HL-60 (cell line): ENCODE results near the gene ENOX1.
"Not testable (repeated sequence)": the region's sequence is repeated elsewhere in the genome, so short reads cannot be mapped to it uniquely, and the experiment has no call there.

Experiments used
- CTCF ChIP-seq: IDR thresholded peaks from one replicate; pipeline ENCODE4 v1.5.1; 2011; ENCODE audit warnings: low read length, control low read depth, inconsistent platforms; ENCODE audit not compliant: insufficient read depth
- GABPA ChIP-seq: IDR thresholded peaks from 2 replicates; pipeline ENCODE4 v1.6.1; 2012; ENCODE audit warnings: low read depth
- POLR2AphosphoS5 ChIP-seq: IDR thresholded peaks from 2 replicates; pipeline ENCODE4 v1.6.1; 2012; ENCODE audit warnings: low read depth
- SPI1 ChIP-seq: IDR thresholded peaks from 2 replicates; pipeline ENCODE4 v1.6.1; 2012; ENCODE audit warnings: low read depth, mild to moderate bottlenecking, borderline replicate concordance
- TF ChIP-seq, protein P1 (sequence below): IDR thresholded peaks from 2 replicates; pipeline ENCODE4 v1.6.1; 2012; ENCODE audit warnings: low read depth; ENCODE audit not compliant: insufficient replicate concordance

- not testable (repeated sequence) for TF ChIP-seq POLR2AphosphoS5, CTCF, SPI1, GABPA
- TF ChIP-seq, protein P1, sequence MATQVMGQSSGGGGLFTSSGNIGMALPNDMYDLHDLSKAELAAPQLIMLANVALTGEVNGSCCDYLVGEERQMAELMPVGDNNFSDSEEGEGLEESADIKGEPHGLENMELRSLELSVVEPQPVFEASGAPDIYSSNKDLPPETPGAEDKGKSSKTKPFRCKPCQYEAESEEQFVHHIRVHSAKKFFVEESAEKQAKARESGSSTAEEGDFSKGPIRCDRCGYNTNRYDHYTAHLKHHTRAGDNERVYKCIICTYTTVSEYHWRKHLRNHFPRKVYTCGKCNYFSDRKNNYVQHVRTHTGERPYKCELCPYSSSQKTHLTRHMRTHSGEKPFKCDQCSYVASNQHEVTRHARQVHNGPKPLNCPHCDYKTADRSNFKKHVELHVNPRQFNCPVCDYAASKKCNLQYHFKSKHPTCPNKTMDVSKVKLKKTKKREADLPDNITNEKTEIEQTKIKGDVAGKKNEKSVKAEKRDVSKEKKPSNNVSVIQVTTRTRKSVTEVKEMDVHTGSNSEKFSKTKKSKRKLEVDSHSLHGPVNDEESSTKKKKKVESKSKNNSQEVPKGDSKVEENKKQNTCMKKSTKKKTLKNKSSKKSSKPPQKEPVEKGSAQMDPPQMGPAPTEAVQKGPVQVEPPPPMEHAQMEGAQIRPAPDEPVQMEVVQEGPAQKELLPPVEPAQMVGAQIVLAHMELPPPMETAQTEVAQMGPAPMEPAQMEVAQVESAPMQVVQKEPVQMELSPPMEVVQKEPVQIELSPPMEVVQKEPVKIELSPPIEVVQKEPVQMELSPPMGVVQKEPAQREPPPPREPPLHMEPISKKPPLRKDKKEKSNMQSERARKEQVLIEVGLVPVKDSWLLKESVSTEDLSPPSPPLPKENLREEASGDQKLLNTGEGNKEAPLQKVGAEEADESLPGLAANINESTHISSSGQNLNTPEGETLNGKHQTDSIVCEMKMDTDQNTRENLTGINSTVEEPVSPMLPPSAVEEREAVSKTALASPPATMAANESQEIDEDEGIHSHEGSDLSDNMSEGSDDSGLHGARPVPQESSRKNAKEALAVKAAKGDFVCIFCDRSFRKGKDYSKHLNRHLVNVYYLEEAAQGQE: not testable (repeated sequence)
These were observed 37.9 kb upstream of the ENOX1 start for GRCh38 chr13:43824656-43825055.
